Measurements from ENCODE around the gene ABCC8.

ABCC8 gene

GRCh38 chr11:17445240-17445795 lies 31.3 kb downstream of the ABCC8 start:
- POLR2A ChIA-PET = interaction anchor here (1.1 kb wide), 1 partner anchor 59 kb away, joined by 3 read pairs; no protein-coding TSS in a partner anchor

DNA sequence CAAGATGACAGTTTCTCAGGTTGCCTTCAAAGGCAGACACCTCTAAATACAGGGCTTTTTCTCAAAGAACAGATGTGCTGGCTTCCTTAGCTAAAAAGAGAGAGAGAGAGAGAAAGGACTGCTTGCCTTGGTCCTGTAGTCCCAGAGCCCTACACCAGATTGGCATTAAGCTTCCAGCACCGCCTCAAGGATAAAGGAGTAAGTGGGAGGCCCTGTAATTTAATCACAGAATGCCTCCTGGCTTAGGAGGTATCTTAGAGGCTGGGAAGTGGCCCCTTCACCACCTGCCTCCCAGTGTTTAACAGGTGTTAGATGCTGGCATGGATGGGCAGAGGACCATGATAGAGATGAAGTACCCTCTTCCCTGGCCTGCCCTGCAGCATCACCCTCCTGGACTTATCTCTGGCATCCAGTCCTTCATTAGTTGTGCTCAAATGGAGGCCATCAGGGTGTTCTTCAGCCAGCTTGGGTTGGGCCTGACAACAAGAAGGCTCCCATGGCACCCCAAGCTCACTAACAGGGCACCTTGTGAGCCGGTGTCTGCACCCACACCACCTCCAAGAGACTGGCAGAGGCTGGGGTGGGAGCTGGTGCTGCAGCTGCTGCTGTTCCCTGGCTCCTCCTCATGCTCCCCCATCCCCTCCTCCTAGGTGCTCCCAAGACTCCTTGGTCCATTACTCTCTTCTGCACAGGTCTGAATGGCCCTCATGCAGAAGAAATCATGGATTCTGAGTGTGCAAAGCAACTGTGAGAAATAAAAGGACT lies 32.5 kb downstream of the ABCC8 start:
- TF ChIP-seq, protein P1, sequence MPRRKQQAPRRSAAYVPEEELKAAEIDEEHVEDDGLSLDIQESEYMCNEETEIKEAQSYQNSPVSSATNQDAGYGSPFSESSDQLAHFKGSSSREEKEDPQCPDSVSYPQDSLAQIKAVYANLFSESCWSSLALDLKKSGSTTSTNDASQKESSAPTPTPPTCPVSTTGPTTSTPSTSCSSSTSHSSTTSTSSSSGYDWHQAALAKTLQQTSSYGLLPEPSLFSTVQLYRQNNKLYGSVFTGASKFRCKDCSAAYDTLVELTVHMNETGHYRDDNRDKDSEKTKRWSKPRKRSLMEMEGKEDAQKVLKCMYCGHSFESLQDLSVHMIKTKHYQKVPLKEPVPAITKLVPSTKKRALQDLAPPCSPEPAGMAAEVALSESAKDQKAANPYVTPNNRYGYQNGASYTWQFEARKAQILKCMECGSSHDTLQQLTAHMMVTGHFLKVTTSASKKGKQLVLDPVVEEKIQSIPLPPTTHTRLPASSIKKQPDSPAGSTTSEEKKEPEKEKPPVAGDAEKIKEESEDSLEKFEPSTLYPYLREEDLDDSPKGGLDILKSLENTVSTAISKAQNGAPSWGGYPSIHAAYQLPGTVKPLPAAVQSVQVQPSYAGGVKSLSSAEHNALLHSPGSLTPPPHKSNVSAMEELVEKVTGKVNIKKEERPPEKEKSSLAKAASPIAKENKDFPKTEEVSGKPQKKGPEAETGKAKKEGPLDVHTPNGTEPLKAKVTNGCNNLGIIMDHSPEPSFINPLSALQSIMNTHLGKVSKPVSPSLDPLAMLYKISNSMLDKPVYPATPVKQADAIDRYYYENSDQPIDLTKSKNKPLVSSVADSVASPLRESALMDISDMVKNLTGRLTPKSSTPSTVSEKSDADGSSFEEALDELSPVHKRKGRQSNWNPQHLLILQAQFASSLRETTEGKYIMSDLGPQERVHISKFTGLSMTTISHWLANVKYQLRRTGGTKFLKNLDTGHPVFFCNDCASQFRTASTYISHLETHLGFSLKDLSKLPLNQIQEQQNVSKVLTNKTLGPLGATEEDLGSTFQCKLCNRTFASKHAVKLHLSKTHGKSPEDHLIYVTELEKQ (tag by site-specific recombination; IDR thresholded peaks at IDR 0.05; ENCODE audit: borderline replicate concordance) = no peak
- TF ChIP-seq ZNF10 (tag by site-specific recombination; IDR thresholded peaks at IDR 0.05) (no peak), ZNF221 (tag by site-specific recombination; IDR thresholded peaks at IDR 0.05; ENCODE audit: borderline replicate concordance) (no peak), ZNF621 (tag by site-specific recombination; IDR thresholded peaks at IDR 0.05) (no peak), GFI1B (tag by site-specific recombination; IDR thresholded peaks at IDR 0.05) (no peak), ZEB2 (tag by site-specific recombination; IDR thresholded peaks at IDR 0.05) (no peak), SP3 (tag by site-specific recombination; IDR thresholded peaks at IDR 0.05) (no peak), ZNF560 (tag by site-specific recombination; IDR thresholded peaks at IDR 0.05; ENCODE audit: borderline replicate concordance) (no peak), WT1 (tag by site-specific recombination; IDR thresholded peaks at IDR 0.05) (no peak), ZNF704 (tag by site-specific recombination; IDR thresholded peaks at IDR 0.05) (no peak), ZXDB (tag by site-specific recombination; IDR thresholded peaks at IDR 0.05) (no peak), BCL11A (tag by site-specific recombination; IDR thresholded peaks at IDR 0.05; ENCODE audit: low read depth) (no peak), ZNF341 (tag by site-specific recombination; IDR thresholded peaks at IDR 0.05; ENCODE audit: low read depth) (no peak), BCL11B (tag by site-specific recombination; IDR thresholded peaks at IDR 0.05; ENCODE audit: low read depth) (no peak), ZNF837 (tag by site-specific recombination; IDR thresholded peaks at IDR 0.05) (no peak), ZNF140 (tag by site-specific recombination; IDR thresholded peaks at IDR 0.05) (no peak), ZNF23 (tag by site-specific recombination; IDR thresholded peaks at IDR 0.05; ENCODE audit: borderline replicate concordance) (no peak), OSR2 (tag by site-specific recombination; IDR thresholded peaks at IDR 0.05) (no peak), ZNF423 (tag by site-specific recombination; IDR thresholded peaks at IDR 0.05) (no peak), ZNF19 (tag by site-specific recombination; IDR thresholded peaks at IDR 0.05; ENCODE audit: low read depth) (no peak)
- CTCF ChIA-PET = interaction anchor here (0.6 to 1.7 kb wide), 3 partner anchors 23 to 129 kb away, joined by 3 to 7 read pairs (median 3); no protein-coding TSS in a partner anchor
- H3K4me1 ChIP-seq (ENCODE audit: control insufficient read depth, insufficient read depth, low read length) = peaks cover 3% of the 10 kb centered on the region
- H3K27ac ChIP-seq (ENCODE audit: extremely low read depth, low read depth, low read length) = no peak overlapping the region
- POLR2A ChIA-PET = interaction anchor here (1.1 kb wide), 1 partner anchor 57 kb away, joined by 3 read pairs; no protein-coding TSS in a partner anchor
- H3K36me3 ChIP-seq (ENCODE audit: control insufficient read depth in 2 of 2, insufficient read depth in 1 of 2, low read length in 2 of 2) = peaks cover 0 to 5% of the 10 kb centered on the region in 2 experiments; a peak in 1 of 3 replicates
- H3K9me3 ChIP-seq (ENCODE audit: control insufficient read depth, insufficient read depth, low read depth, low read length) = no peaks in the 10 kb centered on the region
- no peak overlapping the region for H3K4me3 ChIP-seq (ENCODE audit: low read depth, low read length)

More at GRCh38 chr11:17445240-17445795, 31.3 kb downstream of the ABCC8 start:
- H3K36me3 ChIP-seq (ENCODE audit: control insufficient read depth in 2 of 2, insufficient read depth in 1 of 2, low read length in 2 of 2) = peaks cover 0 to 5% of the 10 kb centered on the region in 2 experiments; a peak in 1 of 3 replicates
- no peak overlapping the region for H3K4me3 ChIP-seq (ENCODE audit: low read depth, low read length)
- TF ChIP-seq ZNF354C (tag by site-specific recombination; IDR thresholded peaks at IDR 0.05; ENCODE audit: borderline replicate concordance, low read depth) (no peak), ZNF664 (tag by site-specific recombination; IDR thresholded peaks at IDR 0.05) (peak; percentile 95), ZNF549 (tag by site-specific recombination; IDR thresholded peaks at IDR 0.05) (no peak)
- CTCF ChIA-PET = interaction anchor here (0.6 to 1.7 kb wide), 4 partner anchors 22 to 443 kb away, joined by 3 to 7 read pairs (median 4); no protein-coding TSS in a partner anchor
- no peaks in the 10 kb centered on the region; the same call in 1 of the 2 replicates for H3K4me1 ChIP-seq (ENCODE audit: control insufficient read depth, insufficient read depth, low read length)
- H3K27ac ChIP-seq (ENCODE audit: extremely low read depth, low read depth, low read length) = no peak overlapping the region
- no peaks in the 10 kb centered on the region for H3K9me3 ChIP-seq (ENCODE audit: control insufficient read depth, insufficient read depth, low read depth, low read length)
